ENCODE measurements around the gene PIK3C2B.
"Not testable (repeated sequence)": the region's sequence is repeated elsewhere in the genome, so short reads cannot be mapped to it uniquely, and the experiment has no call there.

The PIK3C2B gene

GRCh38 chr1:204506201-204506968, 11.8 kb upstream of the PIK3C2B start:
- peak; percentile 93 for DNase-seq

- DNase-seq: no peak
Observed at GRCh38 chr1:204505674-204506200, 11.1 kb upstream of the PIK3C2B start.

GRCh38 chr1:204503913-204504519, 9.4 kb upstream of the PIK3C2B start:
- DNase-seq: no peak

- DNase-seq: peak; percentile 63
Observed at GRCh38 chr1:204503122-204503912, 8.7 kb upstream of the PIK3C2B start.

- DNase-seq: no peak
Observed at GRCh38 chr1:204502241-204502640, 7.6 kb upstream of the PIK3C2B start.

GRCh38 chr1:204499511-204500468, 5.2 kb upstream of the PIK3C2B start:
- no peak for DNase-seq

- no peak for DNase-seq
Observed at GRCh38 chr1:204498981-204499380, 4.4 kb upstream of the PIK3C2B start.

GRCh38 chr1:204495777-204496176, 1.2 kb upstream of the PIK3C2B start:
- no peak for DNase-seq

GRCh38 chr1:204495078-204495753, 611 bp upstream of the PIK3C2B start:
- no peak for DNase-seq

- no peak for DNase-seq
Observed at GRCh38 chr1:204493984-204494280, 673 bp downstream of the PIK3C2B start.

- peak; percentile 48 for DNase-seq
Observed at GRCh38 chr1:204493145-204493983, 1.2 kb downstream of the PIK3C2B start.

- no peak for DNase-seq
Observed at GRCh38 chr1:204491655-204492054, 3.0 kb downstream of the PIK3C2B start.

GRCh38 chr1:204487256-204487615, 7.4 kb downstream of the PIK3C2B start:
- no peak for DNase-seq

- not testable (repeated sequence) for DNase-seq
Observed at GRCh38 chr1:204486513-204487255, 7.9 kb downstream of the PIK3C2B start.

GRCh38 chr1:204483791-204484190, 10.8 kb downstream of the PIK3C2B start:
- no peak for DNase-seq

- no peak for DNase-seq
Observed at GRCh38 chr1:204480515-204480914, 14.1 kb downstream of the PIK3C2B start.

GRCh38 chr1:204479387-204480136, 15.0 kb downstream of the PIK3C2B start:
- no peak for DNase-seq

- DNase-seq: no peak
Observed at GRCh38 chr1:204478921-204479320, 15.7 kb downstream of the PIK3C2B start.

- no peak for DNase-seq
Observed at GRCh38 chr1:204478172-204478899, 16.3 kb downstream of the PIK3C2B start.

Measured in NCI-H446 treated with DMSO at 0.1 percent for 48 hours (cell line).